ENCODE measurements around the gene MAPK8.

Gene MAPK8

GRCh38 chr10:48292616-48293015 lies 13.9 kb upstream of the MAPK8 start:
- no peak for DNase-seq (ENCODE audit: low read depth)

GRCh38 chr10:48294431-48294830 lies 12.0 kb upstream of the MAPK8 start:
- no peak for DNase-seq (ENCODE audit: low read depth)

GRCh38 chr10:48296576-48297098 lies 9.8 kb upstream of the MAPK8 start:
- no peak for DNase-seq (ENCODE audit: low read depth)

- no peak for DNase-seq (ENCODE audit: low read depth)
Observed at GRCh38 chr10:48299066-48299465, 7.4 kb upstream of the MAPK8 start.

- no peak for DNase-seq (ENCODE audit: low read depth)
Observed at GRCh38 chr10:48299692-48300091, 6.8 kb upstream of the MAPK8 start.

- DNase-seq (ENCODE audit: low read depth) = no peak
Observed at GRCh38 chr10:48300556-48300955, 5.9 kb upstream of the MAPK8 start.

GRCh38 chr10:48302515-48303476 lies 3.7 kb upstream of the MAPK8 start:
- DNase-seq (ENCODE audit: low read depth) = no peak

GRCh38 chr10:48305905-48306264 lies 592 bp upstream of the MAPK8 start:
- no peak for DNase-seq (ENCODE audit: low read depth)

- peak; percentile 17 for DNase-seq (ENCODE audit: low read depth)
Observed at GRCh38 chr10:48306870-48307710, 613 bp downstream of the MAPK8 start.

GRCh38 chr10:48307711-48308018 lies 1.2 kb downstream of the MAPK8 start:
- no peak for DNase-seq (ENCODE audit: low read depth)

GRCh38 chr10:48309711-48310226 lies 3.3 kb downstream of the MAPK8 start:
- DNase-seq (ENCODE audit: low read depth) = no peak

GRCh38 chr10:48314107-48314506 lies 7.6 kb downstream of the MAPK8 start:
- no peak for DNase-seq (ENCODE audit: low read depth)

GRCh38 chr10:48316236-48316635 lies 9.8 kb downstream of the MAPK8 start:
- no peak for DNase-seq (ENCODE audit: low read depth)

GRCh38 chr10:48317321-48317990 lies 11.0 kb downstream of the MAPK8 start:
- no peak for DNase-seq (ENCODE audit: low read depth)

- DNase-seq (ENCODE audit: low read depth) = no peak
Observed at GRCh38 chr10:48322017-48322416, 15.5 kb downstream of the MAPK8 start.

GRCh38 chr10:48324580-48324979 lies 18.1 kb downstream of the MAPK8 start:
- DNase-seq (ENCODE audit: low read depth) = no peak

GRCh38 chr10:48330269-48330668 lies 23.8 kb downstream of the MAPK8 start:
- no peak for DNase-seq (ENCODE audit: low read depth)

- DNase-seq (ENCODE audit: low read depth) = no peak
Observed at GRCh38 chr10:48331436-48331835, 25.0 kb downstream of the MAPK8 start.

GRCh38 chr10:48332166-48332870 lies 25.8 kb downstream of the MAPK8 start:
- no peak for DNase-seq (ENCODE audit: low read depth)

- DNase-seq (ENCODE audit: low read depth) = no peak
Observed at GRCh38 chr10:48332871-48333216, 26.4 kb downstream of the MAPK8 start.

GRCh38 chr10:48333856-48334255 lies 27.4 kb downstream of the MAPK8 start:
- no peak for DNase-seq (ENCODE audit: low read depth)

- no peak for DNase-seq (ENCODE audit: low read depth)
Observed at GRCh38 chr10:48335788-48336187, 29.3 kb downstream of the MAPK8 start.

All from CMK (cell line).